Left renal pelvis (tissue), 4 donors: ENCODE results near the gene RAB37. TPM values are rescaled to one million over a fixed set of nuclear protein-coding genes. Genes with fewer than 3 reads are reported as not detected.
A peak's percentile ranks its signal among the peaks of the same experiment; 100 is the strongest.

Source experiments
- DNase-seq, 4 donors: peaks; one replicate each; pipeline ENCODE4 v3.0.0-alpha.2; 2013; ENCODE audit warnings: low read depth in 4 of 4, low spot score in 3 of 4
- polyA plus RNA-seq, 4 donors: library from polyadenylated mRNA; unstranded; fragments of 120-200 nt; gene quantifications; one replicate each; pipeline ENCODE4 v1.2.1, GENCODE V29; 2013; ENCODE audit not compliant: insufficient read length in 4 of 4

RAB37 gene
- polyA plus RNA-seq, 4 donors = 1.7 to 5.6 (median 4.3) TPM

- no peak for DNase-seq
These were observed 7.3 kb downstream of the RAB37 start for GRCh38 chr17:74744349-74744713.

- DNase-seq = no peak
These were observed 7.9 kb downstream of the RAB37 start for GRCh38 chr17:74744714-74745547.

DNA sequence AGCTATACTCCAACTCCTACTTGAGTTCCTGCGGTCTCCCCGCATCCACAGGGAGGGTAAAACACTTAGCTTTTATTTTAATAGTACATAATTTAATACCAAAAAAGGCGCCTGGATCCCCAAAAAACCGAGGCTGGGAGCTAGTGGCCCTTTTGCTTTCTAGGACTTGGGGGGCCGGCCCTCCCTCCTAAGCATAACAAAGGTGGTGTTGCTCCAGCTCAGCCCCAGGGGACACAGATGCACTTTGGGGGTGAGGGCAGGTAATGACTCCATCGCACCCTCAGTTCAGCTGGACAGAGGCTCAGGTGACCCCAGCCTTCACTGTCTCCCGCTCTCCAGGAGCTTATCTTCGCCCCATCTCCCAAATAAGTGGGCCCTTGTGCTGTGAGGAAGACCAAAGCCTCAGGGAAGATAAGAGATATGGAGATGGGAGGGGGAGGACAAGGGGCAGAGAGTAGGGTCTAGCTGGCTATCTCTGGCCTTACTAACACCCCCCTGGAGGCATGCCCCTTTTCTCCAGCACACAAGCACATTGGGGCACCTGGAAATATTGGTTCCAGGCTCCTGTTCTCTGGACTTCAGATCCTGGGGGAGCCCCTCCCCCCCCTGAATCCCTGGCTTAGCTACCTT, 8.6 kb downstream of the RAB37 start:
- no peak for DNase-seq

- DNase-seq = no peak
These were observed 9.3 kb downstream of the RAB37 start for GRCh38 chr17:74746376-74746775.

DNA sequence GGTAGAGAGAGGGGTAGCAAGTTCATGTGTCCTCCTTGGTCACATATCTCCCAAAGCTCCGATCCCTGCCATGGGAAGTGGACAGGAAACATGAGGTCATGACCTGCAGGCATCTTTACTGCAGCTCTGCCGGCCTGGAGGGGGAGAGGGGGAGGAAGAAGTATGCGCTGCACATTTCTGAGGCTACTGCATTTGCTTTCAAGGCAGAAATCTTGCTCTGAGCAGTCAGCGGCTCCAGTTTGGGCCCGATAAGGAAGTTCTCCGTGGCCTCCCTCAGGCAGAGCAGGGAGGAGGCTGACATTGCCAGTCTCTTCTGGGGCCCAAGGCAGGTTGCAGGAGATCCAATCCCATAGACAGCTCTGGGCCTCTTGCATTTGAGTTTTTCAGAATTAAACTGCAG, 9.9 kb downstream of the RAB37 start:
- no peak for DNase-seq

DNA sequence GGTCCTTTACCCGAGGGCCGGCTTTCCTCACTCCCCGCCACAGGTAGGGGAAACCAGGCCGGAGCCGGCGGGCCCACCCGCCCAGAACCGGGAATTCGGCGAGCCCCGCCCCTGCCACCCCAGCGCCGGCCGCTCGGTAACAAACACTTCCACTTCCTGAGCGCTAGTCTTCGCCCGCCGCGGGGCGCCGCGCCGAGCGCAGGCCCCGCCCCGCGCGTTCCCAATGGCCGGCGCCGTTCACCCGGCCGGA, 11.1 kb downstream of the RAB37 start:
- peak in 1 of 4 donors; percentile 81 for DNase-seq

GRCh38 chr17:74748529-74749278, 11.6 kb downstream of the RAB37 start, which contains the start of gene NHERF1:
TSS of gene NHERF1 (plus strand) at chr17:74748628. CDS start at chr17:74748847, 219 bp downstream.
- DNase-seq = peak in 3 of 4 donors; percentile 71 to 87 (median 82)

DNA sequence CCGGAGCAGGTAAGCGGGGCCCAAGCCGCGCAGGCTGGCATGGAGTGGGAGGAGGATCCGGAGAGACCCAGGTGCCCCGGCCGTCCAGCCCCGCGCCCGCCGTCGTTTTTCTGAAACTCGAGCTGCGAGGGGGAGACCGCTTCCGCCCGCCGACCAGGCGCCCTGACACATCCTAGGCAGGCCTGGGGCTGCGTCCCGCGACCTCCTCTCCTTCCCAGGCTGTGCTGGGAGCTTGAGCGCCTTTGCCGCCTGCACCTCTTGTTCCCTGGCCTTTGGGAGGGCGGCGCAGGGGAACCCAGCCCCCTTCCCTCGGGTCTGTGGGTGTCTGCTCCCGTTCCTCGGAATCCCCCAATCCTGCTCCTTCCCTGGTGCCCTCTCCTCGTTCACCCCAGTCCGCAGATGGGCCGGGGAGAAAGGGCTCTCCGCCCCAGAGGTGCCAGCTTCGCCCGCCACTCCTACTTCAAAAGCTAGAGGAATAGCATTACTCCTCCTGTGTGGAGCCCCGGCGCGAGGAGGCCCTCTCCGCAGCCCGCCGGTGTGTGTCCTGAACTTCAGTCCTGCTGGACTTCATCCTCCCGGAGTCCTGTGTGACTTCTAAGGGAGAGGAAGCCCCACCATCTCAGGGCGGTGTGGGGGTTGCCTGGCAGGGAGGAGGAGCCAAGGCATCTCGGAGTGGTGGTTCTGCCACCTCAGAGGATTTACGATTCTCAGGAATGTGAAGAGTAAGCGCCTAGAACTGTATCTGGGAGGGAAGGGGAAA, 12.4 kb downstream of the RAB37 start:
- no peak for DNase-seq

DNA sequence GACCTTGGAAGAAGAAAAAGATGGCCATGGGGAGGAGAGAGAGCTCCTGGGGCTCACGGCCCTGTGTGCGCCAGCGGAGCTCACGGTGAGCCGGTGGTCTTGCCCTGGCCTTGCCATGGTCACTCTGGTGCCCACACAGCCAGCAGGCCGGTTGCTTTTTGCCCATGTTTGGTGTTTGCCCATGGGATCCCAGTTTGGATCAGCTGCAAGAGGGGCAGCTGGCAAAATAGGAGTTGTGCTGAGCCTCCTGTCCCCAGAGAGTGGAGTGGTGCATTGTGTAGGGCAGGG, 12.9 kb downstream of the RAB37 start:
- DNase-seq = no peak

DNA sequence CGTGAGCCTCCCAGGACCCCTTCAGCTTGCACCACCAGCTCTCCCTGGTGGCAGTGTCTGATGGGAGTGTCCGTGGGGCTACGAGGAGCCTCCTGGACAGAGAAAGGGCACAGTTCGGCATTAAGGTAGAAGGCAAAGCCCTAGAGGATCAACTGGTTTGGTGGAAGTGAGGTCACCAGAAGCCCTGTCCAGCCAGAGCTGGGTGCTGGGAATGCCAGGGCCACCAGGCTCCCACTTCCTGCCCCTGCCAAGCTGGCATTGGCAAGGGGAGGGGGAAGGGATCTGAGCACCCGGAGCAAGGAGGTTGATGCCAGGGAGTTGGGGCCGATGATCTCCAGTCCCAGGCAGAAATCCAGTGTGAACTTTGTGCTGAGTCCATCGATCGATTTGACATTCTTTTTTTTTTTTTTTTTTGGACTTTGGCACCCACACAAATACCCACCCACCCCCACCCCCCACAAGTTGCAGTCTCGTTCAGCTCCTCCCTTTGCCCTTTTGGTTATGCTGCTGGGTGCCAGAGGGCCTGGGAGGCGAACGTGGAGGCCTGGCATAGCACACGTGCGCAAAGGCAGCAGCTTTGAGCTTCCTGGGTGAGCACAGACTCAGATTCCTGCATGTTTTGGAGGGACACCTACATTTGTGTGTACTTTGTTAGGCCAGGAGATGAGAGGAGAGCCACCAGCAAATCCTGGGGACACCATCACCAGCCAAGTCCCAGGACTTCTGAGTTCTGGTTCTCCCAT, 13.4 kb downstream of the RAB37 start:
- DNase-seq = no peak

- no peak for DNase-seq
These were observed 15.4 kb downstream of the RAB37 start for GRCh38 chr17:74752415-74752814.

- no peak for DNase-seq
These were observed 15.9 kb downstream of the RAB37 start for GRCh38 chr17:74752822-74753401.

GRCh38 chr17:74754832-74755231, 17.8 kb downstream of the RAB37 start:
- no peak for DNase-seq

GRCh38 chr17:74755533-74755932, 18.5 kb downstream of the RAB37 start:
- DNase-seq = no peak

DNA sequence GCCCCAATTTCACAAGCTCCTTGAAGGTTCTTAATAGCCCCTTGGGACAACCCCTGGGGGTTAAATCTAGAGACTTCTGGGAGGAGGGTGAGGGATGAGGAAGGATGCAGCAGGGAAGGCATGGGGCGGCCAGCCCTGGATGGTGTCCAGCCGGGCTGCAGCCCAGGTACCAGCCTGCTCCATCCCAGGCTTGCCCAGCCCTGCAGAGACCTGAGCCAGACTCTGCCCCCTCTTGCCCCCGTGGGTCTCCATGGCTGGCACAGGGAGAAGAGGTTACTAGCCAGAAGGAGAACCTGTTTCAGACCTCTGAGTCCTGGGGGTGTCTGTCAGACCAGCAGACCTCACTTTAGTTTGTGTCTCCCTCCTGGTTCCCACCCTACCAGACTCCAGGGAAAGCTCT, 19.8 kb downstream of the RAB37 start:
- no peak for DNase-seq

- DNase-seq = no peak
These were observed 20.4 kb downstream of the RAB37 start for GRCh38 chr17:74757502-74757901.

DNA sequence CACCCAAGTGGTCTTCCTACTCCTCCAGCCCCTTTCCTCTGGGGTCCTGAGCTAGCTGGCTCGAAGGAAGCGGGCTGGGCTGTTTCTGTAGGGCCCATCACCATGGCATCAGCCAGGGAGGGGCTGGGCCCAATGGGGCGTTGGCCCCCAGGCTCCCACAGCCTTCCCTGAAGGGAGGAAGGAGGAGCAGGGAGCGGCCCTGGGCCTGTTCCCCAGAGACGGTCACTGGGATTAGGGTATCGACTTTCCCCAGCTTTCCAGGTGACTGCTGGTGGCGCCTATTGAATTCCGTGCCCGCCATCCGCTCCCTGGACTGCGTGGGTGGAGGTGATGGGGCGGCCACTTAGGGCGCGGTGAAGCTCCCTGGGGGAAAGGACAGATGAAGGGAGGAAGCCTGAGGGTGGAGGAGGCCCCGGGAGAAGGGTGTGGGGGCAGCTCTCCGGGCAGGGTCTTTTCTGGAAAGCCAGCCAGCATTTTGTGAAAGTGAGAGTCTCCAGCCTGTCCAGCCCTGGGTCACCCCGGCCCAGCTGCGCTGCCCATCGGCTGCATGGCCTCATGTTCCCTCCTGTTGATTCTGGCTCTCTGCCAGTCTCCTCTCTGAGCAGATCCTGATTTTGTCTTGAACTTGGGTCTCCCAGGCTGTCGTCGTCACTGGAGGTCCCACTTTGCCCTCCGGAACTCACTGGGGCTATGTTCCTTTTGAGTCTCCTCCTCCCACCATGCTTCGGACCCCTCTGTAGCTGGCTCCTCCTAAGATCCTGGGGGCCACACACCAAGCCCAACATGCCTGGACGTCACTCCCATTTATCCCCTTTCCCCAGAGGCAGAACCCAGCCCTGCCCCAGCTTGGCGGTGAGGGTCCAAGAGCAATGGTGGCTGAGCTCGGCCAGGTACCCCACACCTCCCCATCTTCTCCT, 21.1 kb downstream of the RAB37 start:
- no peak for DNase-seq

DNA sequence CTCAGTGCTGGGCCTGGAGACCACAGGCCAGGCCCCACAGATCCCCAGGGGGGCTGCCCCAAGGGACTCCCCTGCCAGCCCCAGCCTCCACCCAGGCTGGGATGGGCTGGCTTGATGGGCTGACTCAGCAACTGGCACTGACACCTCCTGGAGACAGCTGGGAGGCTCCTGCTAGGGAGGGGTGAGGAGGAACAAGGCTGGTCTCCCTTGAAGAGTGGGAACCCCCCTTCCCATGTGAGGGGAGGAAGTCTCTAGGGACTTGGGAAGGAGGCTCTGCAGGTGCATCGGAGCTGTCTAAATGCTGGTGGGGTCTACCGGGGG, 21.8 kb downstream of the RAB37 start:
- DNase-seq = no peak

DNA sequence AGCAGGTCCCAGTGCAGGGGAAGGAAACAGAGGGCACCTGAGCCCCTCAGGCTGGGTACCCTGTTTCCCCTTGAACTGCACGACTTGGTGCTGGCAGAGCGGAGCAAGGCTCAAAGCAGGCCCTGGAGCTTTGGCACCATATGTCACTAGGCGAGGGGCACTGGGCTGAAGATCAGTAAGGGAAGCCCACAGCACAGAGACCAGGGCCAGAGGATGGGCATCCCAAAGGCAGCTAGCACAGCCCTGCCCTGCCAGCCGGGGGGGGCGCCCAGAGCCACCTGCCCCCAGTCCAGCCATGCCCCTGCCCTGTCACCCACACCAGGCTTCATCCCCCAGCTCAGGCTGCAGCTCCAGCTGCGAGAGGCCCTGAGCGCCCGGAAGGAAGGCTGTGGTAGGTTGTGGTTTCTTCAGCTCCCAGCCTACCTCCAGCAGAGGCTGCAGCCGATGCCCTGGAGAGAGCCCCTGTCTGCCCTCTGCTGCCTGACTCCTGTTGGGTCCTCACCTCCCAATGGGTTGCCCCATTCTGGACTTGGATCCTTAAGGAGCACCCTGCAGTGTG, 22.3 kb downstream of the RAB37 start:
- no peak for DNase-seq
